GM19452 (cell line): ENCODE results near the gene CCNE1.
"Not testable (repeated sequence)": the region's sequence is repeated elsewhere in the genome, so short reads cannot be mapped to it uniquely, and the experiment has no call there.

Experiments
- ATAC-seq: cut with Tn5 transposase; IDR thresholded peaks from one replicate; pipeline ENCODE4 v1.9.1; 2021; ENCODE audit not compliant: unreplicated experiment

The CCNE1 gene

DNA sequence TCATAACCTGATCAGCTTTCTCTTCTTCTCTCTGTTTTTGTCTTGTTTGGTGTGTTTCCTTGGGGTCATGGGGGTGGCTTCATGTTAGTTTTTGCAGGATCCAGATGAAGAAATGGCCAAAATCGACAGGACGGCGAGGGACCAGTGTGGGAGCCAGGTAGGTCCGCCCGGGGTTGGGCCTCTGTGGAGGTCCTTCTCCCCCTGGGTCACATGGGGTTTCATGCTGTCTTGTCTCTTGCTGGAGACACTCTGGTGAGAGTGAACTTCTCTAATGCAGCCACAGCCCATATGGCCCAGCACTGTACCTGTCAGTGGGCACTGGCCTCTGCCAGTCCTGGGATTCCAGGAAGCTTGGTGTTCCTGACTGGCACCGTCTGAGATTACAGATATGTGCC is 1.1 kb downstream of the CCNE1 start:
- ATAC-seq: no peak

DNA sequence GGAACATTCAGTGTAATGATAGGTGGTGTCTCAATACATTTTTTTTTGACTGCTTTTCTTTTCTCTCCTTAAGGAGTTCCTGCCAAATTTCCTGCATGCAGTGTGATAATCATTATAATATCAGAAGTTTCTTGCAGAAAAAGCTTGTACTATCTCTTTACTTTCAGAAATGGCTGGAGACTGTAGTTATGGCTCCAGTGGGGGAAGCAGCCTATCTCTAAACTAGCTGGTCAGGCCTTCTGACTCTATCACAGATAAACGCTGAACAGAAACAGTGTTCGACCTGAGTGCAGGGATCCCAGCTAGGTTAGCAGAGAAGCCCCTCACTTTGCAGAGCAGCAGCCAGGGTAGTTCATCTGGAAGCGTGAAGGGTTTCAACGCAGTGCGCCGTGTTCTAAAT is 1.9 kb downstream of the CCNE1 start:
- ATAC-seq: no peak

DNA sequence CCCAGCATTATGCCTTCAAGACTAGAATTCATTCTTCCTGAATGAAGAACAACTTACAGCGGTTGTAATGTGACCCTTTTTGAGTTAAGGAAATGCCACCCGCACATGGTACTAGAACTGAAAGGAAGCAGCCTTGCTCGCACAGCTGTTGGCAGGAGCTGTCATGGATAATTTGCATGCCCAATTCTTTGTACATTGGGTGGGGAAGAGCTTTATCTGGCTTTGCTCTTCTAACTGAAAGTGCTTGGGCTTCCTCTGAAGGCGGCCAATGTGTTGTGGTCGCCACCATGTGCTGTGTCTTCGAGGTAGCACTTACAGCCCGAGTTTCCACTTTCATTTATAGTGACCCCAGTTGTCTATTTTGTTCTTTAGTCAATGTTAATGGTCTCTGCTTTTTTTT is 3.4 kb downstream of the CCNE1 start:
- ATAC-seq: no peak

DNA sequence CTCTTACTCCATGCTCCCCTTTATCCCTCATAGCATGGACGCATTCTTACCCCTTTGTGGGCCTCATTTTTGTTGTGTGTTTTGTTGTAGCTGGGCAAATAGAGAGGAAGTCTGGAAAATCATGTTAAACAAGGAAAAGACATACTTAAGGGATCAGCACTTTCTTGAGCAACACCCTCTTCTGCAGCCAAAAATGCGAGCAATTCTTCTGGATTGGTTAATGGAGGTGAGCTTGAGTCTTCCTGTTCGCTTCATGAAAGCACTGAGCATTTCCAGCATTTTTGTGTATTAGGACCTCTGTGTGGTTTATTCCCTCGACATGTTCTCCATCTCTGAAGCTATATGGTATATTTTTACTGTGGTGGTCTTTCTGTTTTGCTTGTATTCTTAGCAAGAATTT is 5.5 kb downstream of the CCNE1 start:
- ATAC-seq: no peak

DNA sequence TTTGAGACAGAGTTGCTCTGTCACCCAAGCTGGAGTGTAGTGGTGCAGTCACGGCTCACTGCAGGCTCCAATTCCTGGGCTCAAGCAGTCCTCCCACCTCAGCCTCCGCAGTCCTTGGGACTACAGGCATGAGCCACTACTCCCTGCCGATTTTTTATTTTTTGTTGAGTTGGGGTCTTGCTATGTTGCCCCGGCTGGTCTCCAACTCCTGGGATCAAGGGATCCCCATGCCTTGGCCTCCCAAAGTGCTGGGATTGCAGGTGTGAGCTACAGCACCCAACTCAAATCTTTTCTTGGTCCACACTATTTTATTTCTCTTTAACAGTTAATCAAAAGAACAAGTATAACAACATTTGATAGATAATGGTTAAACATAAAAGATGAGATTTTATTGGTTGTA is 7.5 kb downstream of the CCNE1 start:
- ATAC-seq: no peak

DNA sequence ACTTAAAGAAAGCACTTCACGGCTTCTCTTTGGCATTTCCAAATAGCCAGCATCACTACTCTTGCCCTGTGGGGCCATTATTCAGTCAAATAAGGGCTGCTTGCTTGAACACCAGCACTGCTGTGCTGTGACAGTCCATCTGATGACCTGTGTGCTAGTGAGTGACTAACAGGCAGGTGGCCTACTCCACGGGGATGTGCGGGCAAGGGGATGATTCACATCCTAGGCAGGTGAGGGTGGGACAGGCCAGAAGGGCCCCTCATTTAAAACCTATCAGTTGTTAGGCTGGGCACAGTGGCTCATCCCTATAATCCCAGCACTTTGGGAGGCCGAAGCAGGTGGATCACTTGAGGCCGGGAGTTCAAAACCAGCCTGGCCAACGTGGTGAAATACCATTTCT is 8.2 kb downstream of the CCNE1 start:
- no peak for ATAC-seq

DNA sequence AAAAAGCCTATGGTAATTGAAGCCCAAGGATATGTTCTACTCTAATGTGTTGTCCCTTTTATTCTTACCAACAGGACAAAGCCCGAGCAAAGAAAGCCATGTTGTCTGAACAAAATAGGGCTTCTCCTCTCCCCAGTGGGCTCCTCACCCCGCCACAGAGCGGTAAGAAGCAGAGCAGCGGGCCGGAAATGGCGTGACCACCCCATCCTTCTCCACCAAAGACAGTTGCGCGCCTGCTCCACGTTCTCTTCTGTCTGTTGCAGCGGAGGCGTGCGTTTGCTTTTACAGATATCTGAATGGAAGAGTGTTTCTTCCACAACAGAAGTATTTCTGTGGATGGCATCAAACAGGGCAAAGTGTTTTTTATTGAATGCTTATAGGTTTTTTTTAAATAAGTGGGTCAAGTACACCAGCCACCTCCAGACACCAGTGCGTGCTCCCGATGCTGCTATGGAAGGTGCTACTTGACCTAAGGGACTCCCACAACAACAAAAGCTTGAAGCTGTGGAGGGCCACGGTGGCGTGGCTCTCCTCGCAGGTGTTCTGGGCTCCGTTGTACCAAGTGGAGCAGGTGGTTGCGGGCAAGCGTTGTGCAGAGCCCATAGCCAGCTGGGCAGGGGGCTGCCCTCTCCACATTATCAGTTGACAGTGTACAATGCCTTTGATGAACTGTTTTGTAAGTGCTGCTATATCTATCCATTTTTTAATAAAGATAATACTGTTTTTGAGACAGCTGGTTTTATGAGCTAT is 12.0 kb downstream of the CCNE1 start:
- ATAC-seq: no peak

DNA sequence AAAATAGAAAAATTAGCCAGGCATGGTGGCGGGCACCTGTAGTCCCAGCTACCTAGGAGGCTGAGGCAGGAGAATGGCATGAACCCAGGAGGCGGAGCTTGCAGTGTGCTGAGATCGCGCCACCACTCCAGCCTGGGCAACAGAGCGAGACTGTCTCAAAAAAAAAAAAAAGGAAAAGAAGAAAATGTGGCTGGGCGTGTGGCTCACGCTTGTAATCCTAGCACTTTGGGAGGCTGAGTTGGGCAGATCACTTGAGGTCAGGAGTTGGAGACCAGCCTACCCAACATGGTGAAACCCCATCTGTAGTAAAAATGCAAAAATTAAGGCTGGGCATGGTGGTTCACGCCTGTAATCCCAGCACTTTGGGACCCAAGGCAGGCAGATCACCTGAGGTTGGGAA is 13.5 kb downstream of the CCNE1 start:
- not testable (repeated sequence) for ATAC-seq

DNA sequence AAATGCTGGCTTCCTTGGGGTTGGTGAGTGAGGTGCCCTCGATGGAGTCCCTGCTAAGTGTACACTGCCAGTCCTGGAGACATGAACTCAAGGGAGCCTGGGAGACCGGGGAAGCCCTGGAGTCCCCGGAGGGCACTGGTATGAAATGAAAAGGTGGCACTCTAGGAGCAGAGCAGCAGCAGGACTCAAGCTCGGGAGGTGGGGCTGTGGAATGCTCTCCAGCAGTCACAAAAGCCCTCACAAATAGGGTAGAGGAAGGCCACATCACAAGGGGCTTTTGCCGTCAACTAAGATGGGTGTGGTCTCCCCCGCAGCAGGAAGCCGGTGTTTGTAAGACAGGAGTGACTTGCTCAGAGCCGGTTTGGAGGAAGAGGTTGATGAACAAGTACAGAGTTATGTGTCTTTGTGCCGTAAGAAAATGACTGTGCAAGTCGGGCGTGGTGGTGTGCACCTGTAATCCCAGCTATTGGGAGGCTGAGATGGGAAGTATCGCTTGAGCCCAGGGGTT is 19.3 kb downstream of the CCNE1 start:
- ATAC-seq: no peak

DNA sequence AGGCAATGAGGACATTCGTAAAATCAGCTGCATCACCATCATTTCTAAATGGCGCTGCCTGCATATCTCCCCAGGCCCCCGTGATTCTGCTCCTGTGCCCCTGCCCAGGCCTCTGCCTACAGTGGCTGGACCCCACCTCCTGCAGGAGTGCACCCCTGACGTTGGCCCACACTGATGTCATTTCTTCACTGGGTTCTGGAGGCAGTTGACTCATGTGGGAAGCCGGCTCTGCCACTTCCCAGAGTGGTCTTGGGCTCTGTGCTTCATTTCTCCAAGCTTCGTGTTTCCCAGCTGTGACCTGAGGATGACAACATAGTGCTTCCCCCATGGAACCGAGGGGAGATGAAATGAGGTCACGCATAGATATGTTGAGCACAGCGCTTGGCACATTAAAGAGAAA is 19.9 kb downstream of the CCNE1 start:
- no peak for ATAC-seq

DNA sequence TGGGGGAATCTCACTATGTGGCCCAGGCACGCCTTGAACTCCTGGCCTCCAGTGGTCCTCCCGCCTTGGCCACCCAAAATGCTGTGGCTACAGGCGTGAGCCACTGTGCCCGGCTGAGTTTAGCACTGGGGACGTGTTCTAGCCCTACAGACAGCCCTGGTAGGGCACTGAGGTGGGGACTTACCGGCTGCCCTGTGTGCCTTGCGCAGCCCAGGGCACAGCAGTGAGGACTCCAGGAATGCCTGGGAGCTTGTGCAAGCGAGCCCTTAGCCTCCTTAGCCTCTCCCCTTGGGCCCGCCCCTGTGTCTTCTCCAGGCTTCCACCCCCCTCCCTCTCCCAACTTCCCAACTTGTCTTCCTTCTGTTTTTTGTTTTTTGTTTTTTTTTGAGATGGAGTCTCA is 21.0 kb downstream of the CCNE1 start:
- no peak for ATAC-seq

DNA sequence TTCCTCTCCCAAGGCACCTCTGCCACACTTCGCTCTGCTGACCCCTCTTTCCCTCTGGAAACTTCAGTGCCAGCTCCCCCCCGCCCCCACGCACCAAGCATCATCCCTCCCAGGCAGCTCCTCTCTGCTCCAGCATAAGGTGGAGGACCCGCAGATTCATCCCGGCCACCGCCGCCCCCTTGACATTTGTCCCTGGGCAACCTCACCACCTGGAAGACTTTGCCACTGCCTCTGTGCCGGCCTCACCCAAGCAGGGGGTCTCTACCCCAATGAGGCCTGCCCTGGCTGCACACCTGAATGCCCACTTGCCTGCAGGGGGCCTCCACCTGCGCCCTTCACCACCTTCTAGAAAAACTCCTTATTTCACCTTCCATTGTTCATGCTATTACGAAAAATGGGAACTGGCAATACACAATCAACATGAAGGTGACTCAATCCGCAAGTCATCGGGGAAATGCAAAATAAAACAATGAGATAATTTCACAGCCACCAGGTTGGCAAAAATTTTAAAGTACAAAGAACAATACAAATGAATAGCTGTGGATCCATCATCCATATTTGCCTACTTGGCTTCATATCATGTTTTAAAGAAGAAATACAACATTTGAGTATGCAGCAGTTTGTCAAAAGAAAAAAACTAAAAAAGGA is 21.9 kb downstream of the CCNE1 start:
- no peak for ATAC-seq

DNA sequence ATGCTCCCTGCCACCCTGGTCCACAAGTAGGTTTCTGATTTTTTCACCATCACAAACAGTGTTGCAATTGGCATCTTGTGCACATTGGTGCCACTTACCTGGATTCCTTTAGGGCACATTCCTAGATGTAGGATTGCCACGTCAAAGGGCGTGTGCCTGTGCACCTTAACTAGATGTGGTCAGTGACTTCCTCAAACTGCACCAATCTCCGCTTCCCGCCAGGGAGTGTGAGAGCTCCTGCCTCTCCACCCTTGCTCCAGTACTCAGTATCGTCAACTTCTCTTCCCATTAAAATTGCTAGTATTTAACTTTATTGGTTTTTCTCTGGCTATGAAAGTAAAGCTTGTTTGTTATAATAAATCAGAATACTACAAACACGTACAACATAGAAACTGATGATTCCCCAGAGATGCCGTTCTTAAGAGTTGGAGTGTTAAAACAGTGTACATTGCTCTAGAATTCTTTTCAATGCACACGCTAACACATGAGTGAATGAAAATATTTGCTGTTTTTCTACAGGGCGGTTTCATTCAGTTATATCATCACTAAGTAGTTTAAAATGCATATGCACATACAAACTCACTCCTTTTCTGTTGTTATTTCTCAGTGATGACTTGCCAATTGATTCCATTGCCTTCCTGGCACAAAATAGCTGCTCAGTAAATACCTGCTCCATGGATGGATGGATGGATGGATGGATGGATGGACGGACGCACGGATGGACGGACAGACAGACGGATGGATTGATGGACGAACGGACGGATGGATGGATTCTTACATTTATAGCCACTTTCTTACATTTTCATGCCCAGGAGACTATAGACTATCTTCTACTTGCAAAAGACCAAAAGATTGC is 23.4 kb downstream of the CCNE1 start:
- ATAC-seq: no peak

DNA sequence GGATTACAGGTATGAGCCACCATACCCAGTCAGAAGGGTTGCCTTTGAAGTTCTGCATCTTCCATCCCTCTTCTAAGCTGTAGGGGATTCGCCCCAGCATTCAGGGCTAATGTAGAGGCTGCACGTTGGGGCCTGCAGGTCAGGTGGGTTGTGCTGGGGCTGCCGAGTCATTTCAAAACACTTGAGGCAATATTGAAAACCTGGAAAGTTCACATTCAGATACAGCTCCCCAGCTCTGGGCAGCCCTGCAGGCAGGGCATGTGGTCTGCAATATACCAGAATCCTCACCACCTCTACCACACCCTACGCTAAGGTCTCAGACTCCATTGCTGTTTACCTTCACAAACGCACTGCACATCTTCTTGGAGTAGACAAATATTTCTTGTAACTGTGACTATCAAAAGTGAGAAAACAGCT is 24.6 kb downstream of the CCNE1 start:
- peak; percentile 47 for ATAC-seq

DNA sequence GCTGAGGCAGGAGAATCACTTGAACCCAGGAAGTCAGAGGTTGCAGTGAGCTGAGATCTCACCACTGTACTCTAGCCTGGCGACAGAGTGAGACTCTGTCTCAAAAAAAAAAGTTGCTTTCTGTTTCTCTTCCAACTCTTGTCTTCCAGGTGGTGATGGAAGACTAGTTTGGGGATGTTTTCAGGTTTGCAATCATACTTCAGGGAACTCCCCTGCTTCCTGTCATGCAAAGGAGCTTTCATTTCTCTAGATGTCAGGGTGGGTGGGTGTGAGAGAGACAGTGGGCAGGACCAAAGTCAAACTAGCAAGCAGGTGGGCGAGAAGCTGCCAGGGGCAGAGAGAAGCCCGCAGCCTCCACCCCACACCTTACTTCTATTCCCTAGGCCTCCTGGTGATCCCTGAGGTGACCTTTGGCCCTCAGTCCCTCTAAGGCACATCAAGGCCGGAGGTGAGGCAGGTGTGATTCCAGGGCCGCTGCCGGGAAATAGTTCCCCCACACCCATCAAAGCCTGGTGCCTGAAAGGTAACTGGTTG is 25.7 kb downstream of the CCNE1 start:
- peak; percentile 72 for ATAC-seq

DNA sequence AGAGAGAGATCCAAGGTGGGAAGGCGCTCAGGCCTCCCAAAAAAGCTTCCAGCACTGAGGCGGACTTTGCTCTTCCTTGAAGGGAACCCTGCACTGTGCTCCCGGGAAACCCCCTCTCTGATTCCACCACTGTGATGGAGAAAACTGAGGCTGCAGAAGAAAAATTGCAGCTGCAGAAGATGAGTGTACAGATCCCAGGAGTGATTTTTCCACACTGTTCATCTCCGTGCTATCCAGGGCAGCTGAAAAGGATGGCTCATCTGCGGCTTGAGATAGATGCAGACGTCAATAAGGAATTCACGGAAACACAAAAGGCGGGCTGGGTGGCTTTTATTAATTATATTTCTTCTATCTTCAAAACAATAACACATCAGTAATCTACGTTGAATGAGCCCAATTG is 26.2 kb downstream of the CCNE1 start:
- no peak for ATAC-seq

DNA sequence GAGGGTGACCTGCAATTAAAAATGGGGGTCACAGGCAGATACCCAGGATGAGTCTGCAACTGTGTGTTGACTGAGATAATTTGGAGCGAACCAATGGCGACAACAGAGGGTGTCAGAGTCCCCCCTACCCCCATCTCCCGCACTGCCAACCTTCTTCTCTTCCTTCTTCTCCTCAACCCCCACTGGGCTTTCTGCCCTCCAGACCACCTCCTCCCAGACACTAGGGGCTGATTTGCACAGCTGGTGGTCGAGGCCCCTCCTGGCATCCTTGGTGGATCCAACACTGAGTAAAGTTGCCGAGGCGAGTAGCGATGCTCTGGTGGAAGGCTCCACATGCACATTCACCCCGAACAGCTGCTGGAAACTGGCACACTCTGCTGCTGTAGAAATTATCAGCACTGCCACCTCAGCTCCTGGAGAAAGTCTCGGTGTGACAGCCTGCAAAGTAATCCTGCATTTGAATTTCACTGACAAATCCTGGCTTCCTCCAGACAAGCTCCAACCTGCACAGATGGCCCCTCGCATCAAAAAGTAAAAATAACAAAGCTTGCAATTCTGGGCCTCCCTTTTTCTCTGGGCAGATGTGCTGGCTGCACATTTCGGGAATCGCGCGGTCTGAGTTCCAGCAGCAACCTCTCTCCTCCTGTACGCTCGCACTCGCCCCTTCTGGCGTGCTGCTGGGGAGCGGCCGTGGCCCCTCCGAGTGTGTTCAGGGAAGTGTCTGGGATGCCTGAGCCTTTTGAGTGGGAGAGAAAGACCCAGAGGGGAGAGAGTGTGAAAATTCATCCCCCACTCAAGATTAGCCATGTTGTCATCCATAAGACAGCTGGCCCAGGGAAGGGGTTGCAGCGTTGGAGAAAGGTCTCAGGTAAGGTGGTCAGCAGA is 28.5 kb downstream of the CCNE1 start:
- no peak for ATAC-seq

DNA sequence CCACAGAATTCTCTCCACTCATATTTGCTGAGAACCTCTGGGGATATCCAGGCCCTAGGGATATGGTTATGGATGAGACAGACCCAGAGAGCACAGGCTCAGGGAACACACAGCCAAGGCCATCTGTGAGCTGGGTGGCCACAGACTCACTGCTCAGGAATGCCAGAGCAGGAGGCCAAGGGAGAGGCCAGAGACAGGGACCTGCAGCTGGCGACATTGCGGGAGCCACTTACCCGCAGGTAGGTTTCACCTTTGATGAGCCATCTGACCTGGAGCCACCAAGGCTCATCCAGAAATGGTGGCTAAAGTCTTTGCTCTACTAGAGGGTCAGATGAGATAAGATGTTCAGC is 29.4 kb downstream of the CCNE1 start:
- no peak for ATAC-seq

DNA sequence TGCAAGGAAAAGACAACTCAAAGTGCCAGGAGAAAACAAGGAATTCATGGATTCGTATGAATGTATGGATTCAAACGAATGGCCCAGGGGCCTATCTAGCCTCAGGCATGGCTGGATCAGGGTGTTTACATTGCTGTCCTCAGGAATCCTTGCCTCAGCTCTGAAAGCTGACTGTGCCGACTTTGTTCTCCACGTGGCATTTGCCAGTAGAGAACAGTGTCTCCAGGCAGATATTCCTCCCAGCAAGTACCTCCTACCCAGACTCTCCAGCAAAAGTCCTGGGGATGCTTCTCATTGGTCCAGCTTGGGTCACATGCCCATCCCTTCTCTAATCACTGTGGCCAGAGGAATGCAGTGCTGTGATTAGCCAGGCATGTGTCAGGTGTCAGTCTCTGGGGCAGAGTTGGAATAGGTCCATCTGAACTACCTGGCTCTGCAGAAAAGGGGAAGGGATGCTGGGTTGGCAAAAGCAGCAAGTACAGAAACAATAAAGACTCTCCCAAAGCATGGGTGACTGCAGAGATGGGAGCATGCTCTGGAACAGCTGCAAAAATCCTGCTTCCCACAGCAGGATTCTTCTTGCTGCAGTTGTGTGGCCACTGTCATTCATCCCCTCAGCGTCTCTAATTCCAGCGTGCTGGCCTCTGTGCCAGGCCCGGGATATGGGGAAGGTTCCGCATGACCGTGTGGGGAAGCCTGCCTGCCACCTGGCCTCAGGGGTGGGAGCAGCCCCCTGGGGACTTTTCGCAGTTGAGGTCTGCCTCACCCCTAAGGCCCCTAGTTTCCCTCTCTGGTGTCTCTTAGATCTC is 30.0 kb downstream of the CCNE1 start:
- ATAC-seq: no peak
